DND-41 (cell line): Measurements from ENCODE around the gene HAO1.

ENCODE experiments used
- EZH2 ChIP-seq: IDR thresholded peaks from 3 replicates; pipeline ENCODE4 v1.6.1; 2012; ENCODE audit warnings: borderline replicate concordance, low read depth, mild to moderate bottlenecking, moderate library complexity, low read length, inconsistent platforms; ENCODE audit not compliant: severe bottlenecking
- TF ChIP-seq, protein P1 (sequence below): IDR thresholded peaks from 2 replicates; pipeline ENCODE4 v1.5.1; 2012; ENCODE audit warnings: borderline replicate concordance, low read length, moderate library complexity, mild to moderate bottlenecking; ENCODE audit not compliant: poor library complexity, severe bottlenecking; ENCODE audit errors: extremely low read depth

DNA sequence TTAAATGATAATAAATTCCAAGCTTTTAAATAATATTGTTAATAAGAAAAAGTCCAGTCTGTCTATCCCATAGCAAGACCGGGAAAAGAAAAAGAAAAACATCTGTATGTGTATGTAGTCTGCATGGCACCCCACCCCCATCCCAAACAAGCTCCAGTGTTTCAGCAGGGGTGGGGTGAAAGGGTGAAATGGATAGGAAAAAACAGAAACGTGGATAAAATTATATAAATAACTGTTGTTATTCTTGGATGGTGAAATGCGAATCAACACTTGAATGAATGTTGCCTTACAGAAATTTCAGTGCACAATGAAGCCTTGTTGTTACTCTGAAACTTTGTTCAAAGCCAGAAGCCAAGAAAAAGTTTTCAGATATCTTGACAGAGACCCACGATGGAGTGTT, 31.4 kb downstream of the HAO1 start:
- no peak for TF ChIP-seq EZH2
- TF ChIP-seq, protein P1, sequence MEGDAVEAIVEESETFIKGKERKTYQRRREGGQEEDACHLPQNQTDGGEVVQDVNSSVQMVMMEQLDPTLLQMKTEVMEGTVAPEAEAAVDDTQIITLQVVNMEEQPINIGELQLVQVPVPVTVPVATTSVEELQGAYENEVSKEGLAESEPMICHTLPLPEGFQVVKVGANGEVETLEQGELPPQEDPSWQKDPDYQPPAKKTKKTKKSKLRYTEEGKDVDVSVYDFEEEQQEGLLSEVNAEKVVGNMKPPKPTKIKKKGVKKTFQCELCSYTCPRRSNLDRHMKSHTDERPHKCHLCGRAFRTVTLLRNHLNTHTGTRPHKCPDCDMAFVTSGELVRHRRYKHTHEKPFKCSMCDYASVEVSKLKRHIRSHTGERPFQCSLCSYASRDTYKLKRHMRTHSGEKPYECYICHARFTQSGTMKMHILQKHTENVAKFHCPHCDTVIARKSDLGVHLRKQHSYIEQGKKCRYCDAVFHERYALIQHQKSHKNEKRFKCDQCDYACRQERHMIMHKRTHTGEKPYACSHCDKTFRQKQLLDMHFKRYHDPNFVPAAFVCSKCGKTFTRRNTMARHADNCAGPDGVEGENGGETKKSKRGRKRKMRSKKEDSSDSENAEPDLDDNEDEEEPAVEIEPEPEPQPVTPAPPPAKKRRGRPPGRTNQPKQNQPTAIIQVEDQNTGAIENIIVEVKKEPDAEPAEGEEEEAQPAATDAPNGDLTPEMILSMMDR = no peak
